ENCODE results near the gene LAMA5.

Gene LAMA5

DNA sequence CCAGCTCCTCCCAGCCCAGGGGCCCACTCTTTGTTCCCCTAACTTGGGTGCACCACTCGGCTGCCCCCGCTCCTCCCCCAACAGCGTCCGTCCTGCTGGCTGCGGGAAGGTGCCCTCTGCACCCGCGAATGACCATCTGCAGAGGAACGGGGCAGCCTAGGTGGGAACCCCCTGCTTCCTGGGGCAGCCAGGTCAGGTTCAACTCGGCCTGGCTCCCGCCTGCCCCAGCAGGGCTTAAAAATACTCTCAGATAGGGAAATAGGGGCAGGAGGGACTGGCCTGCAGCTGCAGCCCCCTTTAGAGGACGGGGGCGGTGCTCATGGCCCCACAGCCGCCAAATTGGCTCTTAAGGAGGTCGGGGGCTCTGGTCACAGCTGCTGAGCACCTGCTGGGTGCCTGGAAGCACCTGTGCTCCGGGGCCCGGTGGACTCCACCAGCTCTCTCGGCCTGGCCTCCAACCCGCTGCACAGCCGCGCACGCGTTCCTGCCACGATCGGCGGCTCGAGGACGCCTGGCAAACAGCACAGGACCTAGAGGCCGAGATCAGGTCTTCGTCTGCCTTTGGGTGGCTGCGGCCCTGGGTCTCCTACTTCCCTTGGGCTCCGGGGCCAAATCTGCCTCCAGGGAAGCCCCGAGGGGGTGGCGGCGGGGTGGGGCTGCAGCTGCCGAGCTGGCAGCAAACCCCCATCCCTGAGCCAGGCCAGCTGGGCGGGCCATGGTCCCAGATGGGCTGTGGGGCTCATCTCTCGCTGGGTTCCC lies 700 bp upstream of the LAMA5 start:
- Histone ChIP-seq H3K27ac (ENCODE audit: low read depth, low read length) (no peak overlapping the region), H3K9ac (ENCODE audit: low read length) (no peak overlapping the region), H3K79me2 (ENCODE audit: insufficient read depth, low read length) (no peaks in the 10 kb centered on the region), H3K9me2 (replicated peaks; ENCODE audit: insufficient read depth, low read length) (no peaks in the 10 kb centered on the region), H3K9me3 (ENCODE audit: insufficient read depth, low read length) (no peaks in the 10 kb centered on the region), H4K20me1 (ENCODE audit: low read depth, low read length) (no peaks in the 10 kb centered on the region), H3F3A (ENCODE audit: insufficient read depth) (no peaks in the 10 kb centered on the region), H3K27me3 (ENCODE audit: low read length) (no peaks in the 10 kb centered on the region), H3K36me3 (ENCODE audit: low read length) (no peaks in the 10 kb centered on the region), H3K4me3 (ENCODE audit: insufficient read depth, low read length, poor library complexity, severe bottlenecking) (no peak overlapping the region), H3K4me2 (ENCODE audit: low read depth, low read length, poor library complexity, severe bottlenecking) (peak overlapping the region; percentile 23), H2AFZ (ENCODE audit: low read depth, low read length, severe bottlenecking) (no peak overlapping the region)
- TF ChIP-seq EZH2phosphoT487 (conservative IDR thresholded peaks at IDR 0.05; ENCODE audit: low read length): no peak
- TF ChIP-seq CTCF (IDR thresholded peaks at IDR 0.05; ENCODE audit: insufficient read depth, low read length, poor library complexity, severe bottlenecking): no peak

DNA sequence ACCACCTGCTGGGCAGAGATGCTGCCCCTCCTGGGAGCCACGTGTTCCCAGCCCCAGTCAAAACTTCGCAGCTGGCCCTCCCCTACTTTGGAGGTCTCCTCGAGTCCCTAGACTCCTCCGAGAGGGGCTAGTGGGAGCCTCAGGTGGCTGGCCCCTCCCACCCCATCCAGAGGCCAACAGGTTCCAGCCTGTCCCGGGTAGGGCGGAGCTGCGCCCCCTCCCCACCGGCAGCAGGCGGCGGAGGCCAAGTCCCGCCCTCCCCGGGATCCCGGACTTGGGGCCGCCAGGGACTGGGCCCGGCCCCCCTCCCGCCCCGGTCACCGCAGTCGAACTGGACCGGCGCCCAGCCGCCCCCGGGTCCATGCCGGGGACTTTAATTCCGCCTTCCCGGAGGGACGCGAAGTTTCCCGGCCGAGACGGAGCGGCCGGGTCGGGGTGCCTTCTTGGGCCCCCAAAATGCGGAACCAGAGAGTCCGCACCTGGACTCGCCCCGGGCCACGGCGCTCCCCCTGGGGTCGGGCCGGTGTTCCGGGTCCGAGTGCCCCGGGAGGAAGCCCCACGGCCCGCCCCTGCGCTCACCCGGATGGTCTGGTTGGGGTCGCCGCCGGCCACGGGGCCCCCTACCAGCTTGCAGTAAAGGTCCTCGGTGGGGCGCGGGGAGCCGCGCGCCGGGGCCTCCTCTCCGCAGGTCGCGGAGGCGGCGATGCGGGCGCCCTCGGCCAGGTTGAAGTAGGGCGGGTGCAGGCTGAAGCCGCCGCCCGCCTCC lies 559 bp downstream of the LAMA5 start:
- Histone ChIP-seq H3F3A (ENCODE audit: insufficient read depth) (no peaks in the 10 kb centered on the region), H3K9ac (ENCODE audit: low read length) (peak overlapping the region; percentile 30; the same call in 1 of the 2 replicates), H3K27ac (ENCODE audit: low read depth, low read length) (no peak overlapping the region), H3K27me3 (ENCODE audit: low read length) (no peaks in the 10 kb centered on the region), H3K4me3 (ENCODE audit: insufficient read depth, low read length, poor library complexity, severe bottlenecking) (peak overlapping the region; percentile 36), H3K36me3 (ENCODE audit: low read length) (no peaks in the 10 kb centered on the region), H2AFZ (ENCODE audit: low read depth, low read length, severe bottlenecking) (no peak overlapping the region), H3K9me2 (replicated peaks; ENCODE audit: insufficient read depth, low read length) (no peaks in the 10 kb centered on the region), H3K79me2 (ENCODE audit: insufficient read depth, low read length) (no peaks in the 10 kb centered on the region), H3K4me2 (ENCODE audit: low read depth, low read length, poor library complexity, severe bottlenecking) (peak overlapping the region; percentile 45), H3K9me3 (ENCODE audit: insufficient read depth, low read length) (no peaks in the 10 kb centered on the region), H4K20me1 (ENCODE audit: low read depth, low read length) (no peaks in the 10 kb centered on the region)
- no peak for TF ChIP-seq CTCF (IDR thresholded peaks at IDR 0.05; ENCODE audit: insufficient read depth, low read length, poor library complexity, severe bottlenecking)
- peak; percentile 95 for TF ChIP-seq EZH2phosphoT487 (conservative IDR thresholded peaks at IDR 0.05; ENCODE audit: low read length)

DNA sequence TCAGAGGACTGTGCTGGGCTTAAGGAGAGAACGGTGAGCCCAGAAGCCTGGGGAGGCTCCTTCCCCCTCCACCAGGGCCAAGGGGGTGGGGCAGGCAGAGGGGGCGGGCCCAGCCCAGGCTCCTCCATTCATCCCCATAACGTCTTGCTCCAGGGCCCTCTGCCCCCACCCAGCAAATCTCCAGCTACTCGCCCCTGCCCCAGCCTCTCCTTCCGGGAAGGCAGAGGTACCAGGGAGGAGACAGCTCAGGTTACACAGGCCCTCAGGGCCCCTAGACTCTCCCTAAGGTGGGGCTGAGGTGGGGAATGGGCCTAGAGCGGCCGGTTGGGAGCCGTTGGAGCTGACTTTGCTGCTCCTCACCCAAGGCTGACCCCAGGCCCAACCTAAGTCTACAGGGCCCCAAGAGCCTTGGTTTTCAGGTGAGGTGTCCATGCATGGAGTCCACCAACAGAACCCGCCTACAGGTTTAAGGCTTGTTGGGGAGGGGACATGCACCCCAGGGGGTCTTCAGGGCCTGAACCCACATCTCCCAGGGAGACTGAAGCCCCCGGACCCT lies 1.2 kb downstream of the LAMA5 start:
- Histone ChIP-seq H3K27ac (ENCODE audit: low read depth, low read length) (no peak overlapping the region), H3K36me3 (ENCODE audit: low read length) (no peaks in the 10 kb centered on the region), H3K4me3 (ENCODE audit: insufficient read depth, low read length, poor library complexity, severe bottlenecking) (no peak overlapping the region), H3K27me3 (ENCODE audit: low read length) (no peaks in the 10 kb centered on the region), H4K20me1 (ENCODE audit: low read depth, low read length) (no peaks in the 10 kb centered on the region), H3K79me2 (ENCODE audit: insufficient read depth, low read length) (no peaks in the 10 kb centered on the region), H3F3A (ENCODE audit: insufficient read depth) (no peaks in the 10 kb centered on the region), H2AFZ (ENCODE audit: low read depth, low read length, severe bottlenecking) (no peak overlapping the region), H3K9me3 (ENCODE audit: insufficient read depth, low read length) (no peaks in the 10 kb centered on the region), H3K9ac (ENCODE audit: low read length) (no peak overlapping the region), H3K4me2 (ENCODE audit: low read depth, low read length, poor library complexity, severe bottlenecking) (no peak overlapping the region), H3K9me2 (replicated peaks; ENCODE audit: insufficient read depth, low read length) (no peaks in the 10 kb centered on the region)
- TF ChIP-seq CTCF (IDR thresholded peaks at IDR 0.05; ENCODE audit: insufficient read depth, low read length, poor library complexity, severe bottlenecking) (no peak), EZH2phosphoT487 (conservative IDR thresholded peaks at IDR 0.05; ENCODE audit: low read length) (no peak)

Measured in SU-DHL-6 (cell line).